ENCODE data around the gene SERPINB5. TPM values are rescaled to one million over a fixed set of nuclear protein-coding genes. Genes with fewer than 3 reads are reported as not detected.

Gene SERPINB5
- total RNA-seq, 4 donors from 2014 or later, result 158 to 658 (median 458) TPM

DNA sequence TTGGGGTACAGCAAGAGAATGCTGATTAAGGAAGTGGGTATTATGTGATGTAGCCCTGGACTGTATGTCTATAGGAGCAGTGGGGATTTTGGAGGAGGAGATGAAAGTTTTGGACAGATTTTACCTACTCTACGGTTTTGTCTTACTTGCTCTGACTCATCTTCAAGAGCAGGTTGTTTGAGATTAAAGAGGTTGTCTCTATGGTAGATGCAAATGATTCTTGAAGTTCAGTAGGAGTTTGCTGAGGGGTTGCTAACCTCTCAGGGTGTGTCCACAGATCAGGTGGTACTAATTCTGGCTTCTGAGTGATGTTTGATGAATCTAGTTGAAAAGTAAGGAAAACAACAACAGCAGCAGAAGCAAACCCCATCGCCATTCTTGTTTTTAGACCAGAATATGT lies 55.7 kb downstream of the SERPINB5 start:
- H3K4me1 ChIP-seq, result peaks cover 4% of the 10 kb centered on the region
- H3K9me3 ChIP-seq, result no peaks in the 10 kb centered on the region
- H3K27ac ChIP-seq, result no peak overlapping the region
- no peaks in the 10 kb centered on the region for H3K36me3 ChIP-seq
- no peaks in the 10 kb centered on the region for H3K27me3 ChIP-seq
- no peak for DNase-seq (ENCODE audit: low spot score in 2 of 2)
- H3K4me3 ChIP-seq, result no peak overlapping the region
- no peak for TF ChIP-seq EP300 (IDR thresholded peaks at IDR 0.05)
- no peak for TF ChIP-seq POLR2AphosphoS5 (IDR thresholded peaks at IDR 0.05)
- TF ChIP-seq, protein P1, sequence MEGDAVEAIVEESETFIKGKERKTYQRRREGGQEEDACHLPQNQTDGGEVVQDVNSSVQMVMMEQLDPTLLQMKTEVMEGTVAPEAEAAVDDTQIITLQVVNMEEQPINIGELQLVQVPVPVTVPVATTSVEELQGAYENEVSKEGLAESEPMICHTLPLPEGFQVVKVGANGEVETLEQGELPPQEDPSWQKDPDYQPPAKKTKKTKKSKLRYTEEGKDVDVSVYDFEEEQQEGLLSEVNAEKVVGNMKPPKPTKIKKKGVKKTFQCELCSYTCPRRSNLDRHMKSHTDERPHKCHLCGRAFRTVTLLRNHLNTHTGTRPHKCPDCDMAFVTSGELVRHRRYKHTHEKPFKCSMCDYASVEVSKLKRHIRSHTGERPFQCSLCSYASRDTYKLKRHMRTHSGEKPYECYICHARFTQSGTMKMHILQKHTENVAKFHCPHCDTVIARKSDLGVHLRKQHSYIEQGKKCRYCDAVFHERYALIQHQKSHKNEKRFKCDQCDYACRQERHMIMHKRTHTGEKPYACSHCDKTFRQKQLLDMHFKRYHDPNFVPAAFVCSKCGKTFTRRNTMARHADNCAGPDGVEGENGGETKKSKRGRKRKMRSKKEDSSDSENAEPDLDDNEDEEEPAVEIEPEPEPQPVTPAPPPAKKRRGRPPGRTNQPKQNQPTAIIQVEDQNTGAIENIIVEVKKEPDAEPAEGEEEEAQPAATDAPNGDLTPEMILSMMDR (IDR thresholded peaks at IDR 0.05), result no peak
- 76% methylated on average over 2 of the region's 2 CpGs for WGBS

DNA sequence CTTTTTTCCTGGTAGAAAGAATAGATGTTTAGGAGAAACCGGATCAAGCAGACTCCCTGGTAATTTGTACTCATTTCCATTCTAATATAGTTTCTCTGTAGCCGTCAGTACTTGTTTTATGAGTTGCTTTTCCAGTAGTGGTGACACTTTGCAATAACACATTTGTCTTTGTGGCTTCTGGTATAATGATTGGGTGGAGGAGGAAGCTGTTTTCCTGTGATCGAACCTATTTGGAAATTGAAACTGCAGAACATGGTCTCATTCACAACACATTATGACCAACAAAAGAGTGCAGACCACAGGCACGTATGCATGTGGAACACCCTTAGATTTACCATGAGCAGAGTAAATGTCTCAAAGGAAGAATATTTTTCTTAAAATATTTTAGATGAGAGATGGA lies 57.9 kb downstream of the SERPINB5 start:
- Histone ChIP-seq H3K9me3 (no peaks in the 10 kb centered on the region), H3K27ac (peak overlapping the region; percentile 27), H3K27me3 (no peaks in the 10 kb centered on the region), H3K4me3 (no peak overlapping the region), H3K36me3 (no peaks in the 10 kb centered on the region), H3K4me1 (peaks cover 4% of the 10 kb centered on the region)
- DNase-seq (ENCODE audit: low spot score in 2 of 2), result no peak
- 38% methylated on average over 4 of the region's 4 CpGs for WGBS
- TF ChIP-seq POLR2A (IDR thresholded peaks at IDR 0.05), result no peak

DNA sequence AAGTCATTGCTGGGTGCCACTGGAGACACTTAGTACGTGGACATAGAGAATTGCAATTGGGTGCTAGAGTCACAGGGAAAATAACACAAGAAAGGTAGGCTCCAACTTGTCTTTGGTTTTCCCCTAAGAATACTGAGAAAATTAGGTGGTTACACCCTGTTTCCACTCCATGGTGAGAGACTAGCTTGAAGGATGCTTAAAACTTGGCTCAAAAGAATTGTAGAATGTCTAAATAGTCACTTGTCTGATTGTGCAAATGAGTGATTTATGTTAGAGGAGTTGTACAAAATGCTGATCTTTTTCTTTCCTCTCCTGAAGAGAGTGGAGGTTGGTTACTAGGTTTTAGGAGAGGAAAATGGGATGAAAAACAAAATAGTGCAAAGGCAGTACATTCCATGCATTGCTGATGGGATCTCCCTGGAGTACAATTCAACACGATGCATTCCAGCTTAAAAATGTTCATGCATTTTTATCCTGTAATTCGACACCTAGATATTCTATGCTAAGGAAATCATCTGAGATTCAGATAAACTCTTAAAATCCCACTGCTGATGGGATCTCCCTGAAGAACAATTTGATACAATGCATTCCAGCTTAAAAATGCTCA lies 63.2 kb downstream of the SERPINB5 start:
- Histone ChIP-seq H3K4me3 (no peak overlapping the region), H3K4me1 (peaks cover 2% of the 10 kb centered on the region), H3K9me3 (no peaks in the 10 kb centered on the region), H3K27ac (no peak overlapping the region), H3K36me3 (no peaks in the 10 kb centered on the region), H3K27me3 (no peaks in the 10 kb centered on the region)
- WGBS, result 26% methylated on average over 3 of the region's 3 CpGs
- DNase-seq (ENCODE audit: low spot score in 2 of 2), result no peak
- TF ChIP-seq POLR2AphosphoS5 (IDR thresholded peaks at IDR 0.05) (no peak), EP300 (IDR thresholded peaks at IDR 0.05) (no peak), POLR2A (IDR thresholded peaks at IDR 0.05) (no peak)
- TF ChIP-seq, protein P1 (IDR thresholded peaks at IDR 0.05), result no peak

DNA sequence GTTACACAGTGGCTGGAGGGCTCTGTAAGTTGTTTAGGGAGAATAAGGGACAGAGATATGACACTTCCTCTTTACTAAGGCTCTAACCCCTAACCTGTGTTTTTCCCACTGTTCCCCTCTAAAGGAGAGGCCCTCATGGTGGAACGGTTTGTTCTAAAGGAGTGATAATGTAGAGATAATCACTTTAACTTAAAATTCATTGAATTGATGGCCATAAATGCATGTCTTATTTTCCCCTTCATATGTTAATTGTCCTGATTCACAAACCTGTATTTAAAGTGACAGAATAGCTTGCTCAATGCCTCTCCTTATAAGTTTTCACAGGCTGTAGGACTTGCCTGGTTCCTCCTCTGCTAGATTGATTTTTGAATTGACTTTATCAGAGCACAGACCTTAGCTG lies 65.3 kb downstream of the SERPINB5 start, which contains the start of gene SERPINB12:
Gene SERPINB12 (plus strand): TSS at position 301 of the 400 bp plus-strand sequence. CDS start 13,791 bp downstream, outside the sequence.
- TF ChIP-seq POLR2AphosphoS5 (IDR thresholded peaks at IDR 0.05), result no peak
- no peak for TF ChIP-seq POLR2A (IDR thresholded peaks at IDR 0.05)
- WGBS, result 86% methylated on average over 1 of the region's 1 CpG
- Histone ChIP-seq H3K4me1 (peaks cover 8% of the 10 kb centered on the region), H3K4me3 (no peak within 1 kb of the TSS), H3K36me3 (no peaks in the 10 kb centered on the region), H3K9me3 (no peaks in the 10 kb centered on the region), H3K27me3 (no peaks in the 10 kb centered on the region), H3K27ac (no peak within 1 kb of the TSS)
- DNase-seq (ENCODE audit: low spot score in 2 of 2), result no peak

DNA sequence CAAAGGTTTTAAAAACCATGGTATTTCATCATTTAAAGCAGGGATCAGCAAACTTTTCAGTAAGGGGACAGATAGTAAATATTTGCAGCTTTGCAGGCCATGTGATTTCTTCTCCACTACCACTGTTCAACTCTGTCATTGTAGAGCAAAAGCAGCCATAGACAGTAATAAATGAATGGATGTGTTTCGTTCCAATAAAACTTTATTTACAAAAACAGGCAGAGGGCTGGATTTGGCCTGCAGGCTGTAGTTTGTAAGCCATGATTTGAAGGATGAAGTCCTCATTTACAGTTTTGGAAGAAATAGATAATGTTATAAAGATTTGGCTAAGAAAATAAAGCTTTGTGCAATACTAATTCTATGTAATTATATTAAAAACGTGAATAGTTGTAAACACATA lies 67.3 kb downstream of the SERPINB5 start:
- no peak overlapping the region for H3K4me3 ChIP-seq
- 78% methylated on average over 2 of the region's 2 CpGs for WGBS
- H3K4me1 ChIP-seq, result peaks cover 8% of the 10 kb centered on the region
- H3K27ac ChIP-seq, result no peak overlapping the region
- H3K27me3 ChIP-seq, result no peaks in the 10 kb centered on the region
- DNase-seq (ENCODE audit: low spot score in 2 of 2), result no peak
- TF ChIP-seq, protein P1 (IDR thresholded peaks at IDR 0.05), result no peak
- TF ChIP-seq EP300 (IDR thresholded peaks at IDR 0.05), result no peak
- TF ChIP-seq POLR2A (IDR thresholded peaks at IDR 0.05), result no peak
- TF ChIP-seq POLR2AphosphoS5 (IDR thresholded peaks at IDR 0.05), result no peak
- H3K9me3 ChIP-seq, result no peaks in the 10 kb centered on the region
- H3K36me3 ChIP-seq, result no peaks in the 10 kb centered on the region

DNA sequence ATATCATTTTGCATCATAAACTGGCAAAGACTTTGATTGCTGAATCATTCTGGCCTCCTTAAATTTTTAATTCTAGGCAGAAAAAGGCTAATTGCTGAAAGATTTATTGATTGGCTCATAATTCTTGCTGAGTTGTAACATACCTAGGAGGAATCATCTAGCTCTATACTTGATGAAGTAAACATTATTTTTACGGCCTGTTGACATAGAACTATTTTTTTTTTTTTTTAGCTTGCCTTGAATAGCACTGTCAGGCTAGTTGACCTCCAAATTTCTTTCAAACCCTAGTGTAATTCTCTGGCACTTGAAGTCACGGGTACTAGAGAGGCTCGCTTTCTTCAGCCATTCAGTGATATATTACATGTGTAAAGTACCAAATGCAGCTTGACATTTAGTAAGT lies 68.2 kb downstream of the SERPINB5 start:
- Histone ChIP-seq H3K9me3 (no peaks in the 10 kb centered on the region), H3K27ac (no peak overlapping the region), H3K27me3 (no peaks in the 10 kb centered on the region), H3K36me3 (no peaks in the 10 kb centered on the region), H3K4me3 (no peak overlapping the region), H3K4me1 (peaks cover 8% of the 10 kb centered on the region)
- whole genome bisulfite sequencing, result 39% methylated on average over 3 of the region's 3 CpGs
- DNase-seq (ENCODE audit: low spot score in 2 of 2), result no peak
- no peak for TF ChIP-seq POLR2AphosphoS5 (IDR thresholded peaks at IDR 0.05)
- no peak for TF ChIP-seq EP300 (IDR thresholded peaks at IDR 0.05)
- TF ChIP-seq POLR2A (IDR thresholded peaks at IDR 0.05), result no peak
- TF ChIP-seq, protein P1 (IDR thresholded peaks at IDR 0.05), result no peak

Measured in suprapubic skin (tissue), 4 donors.